GM10847 (cell line): Measurements from ENCODE around the gene MRPL32.

Experiments
- POLR2A ChIP-seq: IDR thresholded peaks from 2 replicates; pipeline ENCODE4 v1.6.1; 2011; ENCODE audit not compliant: insufficient read length; ENCODE audit errors: extremely low read depth

The MRPL32 gene

DNA sequence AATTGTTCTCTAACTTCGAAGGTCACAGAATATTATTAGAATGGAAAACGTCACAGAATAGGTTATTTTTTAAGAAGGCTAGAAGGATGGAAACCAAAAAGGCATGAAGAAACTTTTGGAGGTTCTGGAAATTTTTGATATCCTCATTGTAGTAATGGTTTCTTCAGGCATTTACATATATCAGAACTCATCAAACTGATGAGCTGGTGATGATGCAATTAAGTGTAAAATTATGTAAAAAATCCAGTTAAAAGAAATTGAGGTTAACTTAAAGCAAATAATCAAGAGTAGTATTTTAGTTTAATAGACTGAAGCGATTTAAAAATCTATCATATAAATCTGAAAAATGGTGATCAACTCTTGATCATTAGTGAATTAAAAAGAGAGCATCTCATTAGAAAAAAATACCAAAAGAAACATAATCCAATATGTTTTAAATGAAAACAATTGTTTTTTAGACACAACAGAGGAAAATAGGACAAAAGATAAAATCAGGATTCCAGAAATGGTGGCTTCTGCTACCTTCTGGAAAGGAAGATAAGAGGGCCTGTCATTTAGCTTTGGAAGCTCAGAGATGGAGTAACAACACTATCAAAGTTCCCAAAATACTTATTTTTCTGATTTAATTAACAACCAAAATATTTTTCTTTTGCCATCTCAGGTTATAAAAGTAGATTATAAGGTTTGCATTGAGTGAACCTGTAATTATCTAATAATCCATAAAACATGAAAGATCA lies 10.0 kb upstream of the MRPL32 start:
- TF ChIP-seq POLR2A: no peak

- no peak for TF ChIP-seq POLR2A
These were observed 7.8 kb upstream of the MRPL32 start for GRCh38 chr7:42924223-42924838.

- no peak for TF ChIP-seq POLR2A
These were observed 6.5 kb upstream of the MRPL32 start for GRCh38 chr7:42925630-42926029.

- no peak for TF ChIP-seq POLR2A
These were observed 6.0 kb upstream of the MRPL32 start for GRCh38 chr7:42926204-42926603.

DNA sequence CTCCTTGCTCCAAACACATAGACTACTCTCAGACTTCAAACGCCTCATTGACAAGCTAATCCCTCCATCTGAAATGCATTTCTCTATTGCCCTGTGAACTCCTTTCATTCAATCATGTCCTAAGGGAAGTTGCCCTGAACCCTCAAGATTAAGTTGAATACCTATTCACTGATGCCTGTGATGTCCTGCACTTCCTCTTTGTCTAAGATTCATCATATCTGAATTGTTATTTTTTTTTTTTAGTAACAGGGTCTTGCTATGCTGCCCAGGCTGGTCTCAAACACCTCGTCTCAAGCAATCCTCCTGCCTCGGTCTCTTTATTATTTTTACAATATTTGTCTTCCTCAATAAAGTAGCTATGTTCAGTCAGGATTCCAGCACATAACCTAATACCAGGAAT lies 3.4 kb upstream of the MRPL32 start:
- no peak for TF ChIP-seq POLR2A

GRCh38 chr7:42929449-42929848 lies 2.7 kb upstream of the MRPL32 start:
- no peak for TF ChIP-seq POLR2A

DNA sequence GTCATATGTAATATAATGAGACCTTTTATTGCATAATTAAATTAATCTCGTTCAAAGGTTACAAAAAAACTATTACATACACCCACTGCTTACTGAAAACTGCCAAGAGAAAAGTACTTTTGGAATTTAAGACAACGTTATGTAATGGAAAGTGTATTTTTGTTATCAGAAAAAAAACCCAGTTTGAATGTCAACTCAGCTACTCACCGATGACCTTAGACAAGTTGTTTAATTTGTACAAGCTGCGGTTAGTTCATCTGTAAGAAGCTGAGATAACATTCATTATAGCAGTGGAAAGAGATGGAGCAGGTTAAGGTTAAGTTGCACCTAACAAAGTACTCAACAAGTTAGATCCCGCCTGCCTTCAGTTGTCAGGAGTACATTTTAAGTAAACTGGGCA lies 1.3 kb upstream of the MRPL32 start:
- no peak for TF ChIP-seq POLR2A

DNA sequence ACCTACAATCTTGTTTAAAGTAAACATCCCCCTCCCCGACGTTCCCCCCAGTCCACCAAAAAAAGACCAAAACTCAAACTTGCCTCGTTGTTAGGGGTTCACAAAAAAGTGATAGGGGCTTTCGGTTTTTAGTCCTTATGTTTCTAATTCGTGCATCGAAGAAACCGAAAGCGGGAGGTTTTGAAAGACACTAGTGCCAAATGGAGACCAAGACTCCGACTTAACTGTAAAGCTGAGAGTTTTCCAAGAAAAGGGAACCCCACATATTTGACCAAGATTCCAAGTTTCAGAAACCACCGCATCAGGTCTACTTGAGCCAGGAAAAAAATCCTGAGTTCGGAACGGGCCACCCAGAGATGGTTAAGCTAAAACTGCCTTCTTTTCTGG lies 736 bp upstream of the MRPL32 start:
- no peak for TF ChIP-seq POLR2A

DNA sequence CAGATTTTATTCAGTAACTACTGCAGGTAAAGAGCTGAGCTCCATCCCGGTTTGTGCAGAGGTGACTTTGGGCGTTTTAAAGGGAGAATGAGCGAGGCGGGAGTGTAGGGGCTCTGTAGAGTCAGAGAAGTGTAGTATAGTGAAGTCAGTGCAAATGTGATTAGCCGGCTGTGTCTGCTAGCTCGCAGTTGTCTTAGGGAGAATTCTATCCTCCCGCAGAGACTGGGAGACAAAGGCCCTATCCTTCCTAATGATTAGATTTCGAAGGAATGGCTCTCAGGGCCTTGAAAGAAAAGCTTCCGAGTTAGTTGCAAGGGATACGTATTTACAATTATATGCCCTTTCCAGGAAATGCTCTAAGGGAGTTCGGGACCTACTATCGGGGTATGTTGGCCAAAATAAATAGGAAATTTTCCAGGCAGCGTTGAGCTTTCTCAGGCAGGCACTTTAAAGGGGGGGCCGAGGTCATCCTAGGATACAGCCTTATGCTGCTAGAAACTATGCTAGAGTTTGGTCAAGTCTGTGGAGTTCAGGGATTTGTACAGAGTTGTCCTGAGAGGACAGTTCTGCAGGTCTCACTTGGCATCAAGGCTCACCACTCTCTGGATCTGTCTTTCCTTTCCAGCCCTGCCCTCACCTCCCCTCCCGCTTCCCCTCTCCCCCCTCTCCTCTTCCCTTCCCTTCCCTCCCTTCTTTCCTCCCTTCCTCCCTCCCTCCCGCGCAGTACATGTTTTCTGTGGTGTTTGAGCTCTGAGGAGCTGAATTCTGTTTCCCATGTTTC lies 825 bp downstream of the MRPL32 start:
- no peak for TF ChIP-seq POLR2A

DNA sequence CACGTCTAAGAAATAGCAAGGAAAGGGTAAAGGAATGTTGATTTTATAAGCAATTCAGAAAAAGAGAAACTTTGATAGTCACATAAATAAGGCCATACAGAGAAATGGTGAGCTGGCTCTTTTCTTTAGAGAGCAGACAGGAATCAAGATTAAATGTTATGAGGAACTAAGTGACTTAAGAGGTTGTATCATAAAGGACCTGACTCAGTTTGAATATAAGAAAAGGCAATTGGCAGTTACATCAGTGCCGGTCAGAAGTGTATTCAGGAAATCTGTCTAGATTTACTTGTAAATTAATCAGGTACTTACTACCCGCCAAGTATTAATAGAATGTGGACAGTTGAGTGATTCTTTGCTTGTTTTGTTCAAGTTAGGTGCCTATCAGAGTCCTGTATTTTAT lies 2.1 kb downstream of the MRPL32 start:
- TF ChIP-seq POLR2A: no peak

GRCh38 chr7:42935861-42936260 lies 3.7 kb downstream of the MRPL32 start:
- TF ChIP-seq POLR2A: no peak

DNA sequence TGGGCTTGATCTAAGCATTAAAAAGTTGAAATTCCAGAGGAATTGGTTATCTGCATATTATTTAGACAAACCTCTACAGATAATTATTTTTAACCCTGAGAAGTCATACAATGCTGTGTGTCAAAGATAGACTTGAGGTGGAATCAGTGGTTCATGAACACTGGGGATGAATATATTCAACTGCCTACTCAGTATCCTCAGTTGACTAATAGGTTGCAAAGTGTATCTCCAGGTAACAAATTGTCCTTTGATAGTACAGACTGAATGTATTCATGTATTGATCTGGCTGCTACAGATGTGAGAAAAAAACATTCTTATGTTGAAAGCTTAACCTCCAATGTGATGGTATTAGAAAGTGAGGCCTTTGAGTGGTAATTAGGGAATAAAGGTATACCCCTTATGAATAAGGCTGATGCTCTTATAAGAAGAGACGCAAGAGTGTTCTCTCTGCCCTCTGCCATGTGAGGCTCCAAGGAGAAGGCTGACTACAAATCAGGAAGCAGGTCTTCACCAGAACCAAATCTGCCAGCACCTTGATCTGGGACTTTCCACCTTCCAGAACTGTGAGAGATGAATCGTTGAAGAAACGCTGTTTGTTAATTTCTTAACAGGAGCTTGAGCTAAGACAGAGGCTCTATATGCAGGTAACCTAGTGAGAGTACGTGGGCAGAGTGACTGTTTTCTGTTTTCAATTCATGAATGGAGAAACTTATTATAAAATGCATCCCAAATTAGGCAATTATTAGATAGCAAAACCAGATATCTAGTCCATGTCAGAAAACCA lies 7.5 kb downstream of the MRPL32 start:
- no peak for TF ChIP-seq POLR2A

DNA sequence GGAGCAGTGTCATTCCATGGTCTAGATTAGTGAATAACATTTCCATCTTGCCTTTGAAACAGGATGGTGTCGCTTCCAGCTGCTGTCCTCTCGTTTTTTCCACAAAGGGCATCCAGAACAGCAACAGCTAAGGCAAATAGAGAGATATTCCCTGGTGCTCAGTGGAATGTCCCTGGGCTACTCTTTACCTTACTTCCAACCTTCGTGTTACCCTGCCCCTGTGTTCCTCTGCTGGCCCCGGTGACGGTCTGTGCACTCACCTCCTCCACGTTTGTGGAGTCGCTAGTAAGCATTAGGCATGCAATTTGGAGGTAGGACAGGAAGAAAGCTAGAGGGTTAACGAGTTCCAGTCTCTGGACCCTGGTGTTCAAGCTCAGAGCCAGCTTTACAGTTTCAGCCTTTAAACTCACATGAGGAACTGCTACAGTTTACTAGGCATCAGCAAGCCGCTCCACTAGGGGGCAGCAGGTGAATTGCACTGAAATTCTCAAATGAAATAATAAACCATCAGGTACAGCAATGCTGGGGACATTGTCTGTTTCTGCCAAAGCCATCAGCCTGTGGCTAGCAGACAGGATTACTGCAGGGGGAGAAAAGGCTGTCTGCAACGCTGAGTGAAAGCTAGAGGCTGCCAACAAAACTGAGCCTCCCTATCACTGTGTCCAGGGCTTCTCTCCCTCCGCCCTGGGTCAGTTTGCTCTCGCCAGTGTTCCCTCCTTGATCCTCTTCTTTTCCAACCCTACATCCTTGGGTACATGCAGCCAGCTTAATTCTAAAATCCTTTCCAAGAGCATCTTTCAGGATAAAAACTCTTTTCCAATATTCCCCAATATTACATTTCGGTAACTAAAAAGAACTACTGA lies 9.0 kb downstream of the MRPL32 start:
- TF ChIP-seq POLR2A: no peak

DNA sequence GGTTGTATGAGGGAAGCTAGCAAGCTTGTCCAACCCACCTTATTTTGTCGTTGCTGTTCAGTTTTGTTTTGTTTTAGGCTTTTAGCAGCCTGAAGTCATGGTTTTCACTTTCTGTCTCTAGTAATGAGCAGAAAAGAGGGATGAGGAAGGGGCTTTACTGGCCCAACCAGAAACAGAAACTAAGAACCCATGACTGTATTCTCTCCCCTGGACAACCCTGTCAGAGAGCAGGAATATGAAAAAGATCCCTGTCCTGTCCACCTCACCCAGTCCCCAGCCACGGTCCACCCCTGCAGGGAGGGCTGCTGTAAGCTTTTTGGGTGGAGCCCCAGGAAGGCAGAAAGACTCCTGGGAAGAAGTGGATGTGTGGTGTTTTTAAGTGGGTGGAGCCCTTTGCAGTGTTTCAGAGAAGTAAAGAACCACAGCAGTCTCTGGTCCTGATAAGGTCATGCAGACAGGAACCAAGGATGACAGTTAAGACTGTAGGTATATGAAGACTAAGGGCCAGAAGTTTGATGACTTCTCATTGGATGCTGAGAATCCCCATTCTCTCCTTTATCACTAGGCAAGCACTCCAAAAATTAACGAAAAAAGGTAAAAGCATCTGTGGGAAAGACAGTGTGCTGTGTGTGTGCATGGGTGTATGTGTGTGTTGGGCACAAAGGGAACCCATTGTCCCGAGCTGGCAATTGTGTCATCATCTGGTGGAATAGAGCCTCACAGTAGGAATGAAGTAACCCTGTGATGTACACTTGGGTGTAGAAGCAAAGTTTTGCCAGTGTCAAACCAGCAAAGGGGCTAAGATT lies 13.8 kb downstream of the MRPL32 start:
- TF ChIP-seq POLR2A: no peak
